ENCODE results near the gene FJX1.

DNA sequence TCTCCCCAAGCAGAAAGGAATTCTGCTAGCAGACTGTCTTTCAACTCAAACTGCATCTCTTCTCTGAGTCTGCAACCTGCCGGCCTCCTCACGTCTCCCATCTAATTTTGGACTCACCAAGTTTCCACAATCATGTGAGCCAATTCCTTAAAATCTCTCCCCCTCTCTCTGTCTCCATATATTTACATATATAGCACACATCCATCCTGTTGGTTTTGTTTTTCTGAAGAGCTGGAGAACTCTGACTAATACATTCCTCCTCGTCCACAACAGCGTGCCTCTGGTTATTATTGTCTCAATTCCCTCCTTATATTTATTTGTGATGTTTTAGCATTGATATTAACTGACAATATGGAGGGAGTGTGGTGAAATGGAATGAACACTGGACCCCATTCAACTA lies 29.6 kb upstream of the FJX1 start:
- TF ChIP-seq, protein P1, sequence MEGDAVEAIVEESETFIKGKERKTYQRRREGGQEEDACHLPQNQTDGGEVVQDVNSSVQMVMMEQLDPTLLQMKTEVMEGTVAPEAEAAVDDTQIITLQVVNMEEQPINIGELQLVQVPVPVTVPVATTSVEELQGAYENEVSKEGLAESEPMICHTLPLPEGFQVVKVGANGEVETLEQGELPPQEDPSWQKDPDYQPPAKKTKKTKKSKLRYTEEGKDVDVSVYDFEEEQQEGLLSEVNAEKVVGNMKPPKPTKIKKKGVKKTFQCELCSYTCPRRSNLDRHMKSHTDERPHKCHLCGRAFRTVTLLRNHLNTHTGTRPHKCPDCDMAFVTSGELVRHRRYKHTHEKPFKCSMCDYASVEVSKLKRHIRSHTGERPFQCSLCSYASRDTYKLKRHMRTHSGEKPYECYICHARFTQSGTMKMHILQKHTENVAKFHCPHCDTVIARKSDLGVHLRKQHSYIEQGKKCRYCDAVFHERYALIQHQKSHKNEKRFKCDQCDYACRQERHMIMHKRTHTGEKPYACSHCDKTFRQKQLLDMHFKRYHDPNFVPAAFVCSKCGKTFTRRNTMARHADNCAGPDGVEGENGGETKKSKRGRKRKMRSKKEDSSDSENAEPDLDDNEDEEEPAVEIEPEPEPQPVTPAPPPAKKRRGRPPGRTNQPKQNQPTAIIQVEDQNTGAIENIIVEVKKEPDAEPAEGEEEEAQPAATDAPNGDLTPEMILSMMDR (IDR thresholded peaks at IDR 0.05) = no peak
- TF ChIP-seq POLR2AphosphoS5 (IDR thresholded peaks at IDR 0.05) (no peak), EP300 (IDR thresholded peaks at IDR 0.05) (no peak)

Data from gastroesophageal sphincter (tissue), 3 donors.